OCI-LY1 (cell line): ENCODE data around the gene ZNF776.

Source experiments
- H2AFZ ChIP-seq: fragments of 200-600 bp; sonication (generic), shearing (Covaris generic); 2 replicates; pipeline ENCODE4 v1.6.0; 2014; ENCODE audit warnings: antibody characterized with exemption, mild to moderate bottlenecking, low read length
- H3F3A ChIP-seq: fragments of 200-600 bp; sonication (generic), shearing (Covaris generic); 2 replicates; pipeline ENCODE4 v1.6.0; 2014; ENCODE audit warnings: mild to moderate bottlenecking, antibody characterized with exemption, low read length, moderate library complexity; ENCODE audit not compliant: insufficient read depth
- H3K27ac ChIP-seq: fragments of 200-600 bp; sonication (generic); 2 replicates; pipeline ENCODE4 v1.5.1; 2014; ENCODE audit warnings: low read length, mixed run types, mild to moderate bottlenecking, low read depth; ENCODE audit not compliant: poor library complexity, severe bottlenecking
- H3K27me3 ChIP-seq: fragments of 200-600 bp; sonication (generic); 2 replicates; pipeline ENCODE4 v1.6.0; 2014; ENCODE audit warnings: antibody characterized with exemption, mild to moderate bottlenecking, low read length, moderate library complexity; ENCODE audit not compliant: insufficient read depth
- H3K36me3 ChIP-seq: fragments of 200-600 bp; sonication (generic); 2 replicates; pipeline ENCODE4 v1.6.1; 2014; ENCODE audit warnings: mild to moderate bottlenecking, antibody characterized with exemption, low read length, moderate library complexity, mixed read lengths; ENCODE audit not compliant: insufficient read depth
- H3K4me1 ChIP-seq: fragments of 200-600 bp; sonication (generic); 2 replicates; pipeline ENCODE4 v1.5.1; 2014; ENCODE audit warnings: mild to moderate bottlenecking, low read length, moderate library complexity; ENCODE audit not compliant: insufficient read depth, severe bottlenecking
- H3K4me2 ChIP-seq: fragments of 200-600 bp; sonication (generic), shearing (Covaris generic); 2 replicates; pipeline ENCODE4 v1.6.1; 2014; ENCODE audit warnings: low read length
- H3K4me3 ChIP-seq: fragments of 200-600 bp; sonication (generic); 2 replicates; pipeline ENCODE4 v1.5.1; 2014; ENCODE audit warnings: low read length, low read depth, mild to moderate bottlenecking, mixed read lengths; ENCODE audit not compliant: poor library complexity, severe bottlenecking
- H3K79me2 ChIP-seq: fragments of 200-600 bp; shearing (Covaris generic); 2 replicates; pipeline ENCODE4 v1.6.1; 2016; ENCODE audit warnings: mixed run types, low read length, mixed read lengths; ENCODE audit not compliant: insufficient read depth
- H3K9ac ChIP-seq: fragments of 200-600 bp; sonication (generic), shearing (Covaris generic); 2 replicates; pipeline ENCODE4 v1.6.1; 2014; ENCODE audit warnings: mild to moderate bottlenecking, low read length, mixed read lengths
- H3K9me2 ChIP-seq: fragments of 200-600 bp; sonication (generic), shearing (Covaris generic); 2 replicates; pipeline ENCODE4 v1.6.1; 2014; ENCODE audit warnings: low read depth, mild to moderate bottlenecking, low read length, mixed read lengths
- H3K9me3 ChIP-seq: fragments of 200-600 bp; shearing (Covaris generic); 2 replicates; pipeline ENCODE4 v1.6.1; 2014; ENCODE audit warnings: low read length, mixed read lengths
- H4K20me1 ChIP-seq: fragments of 200-600 bp; sonication (generic), shearing (Covaris generic); 2 replicates; pipeline ENCODE4 v1.6.0; 2016; ENCODE audit warnings: mild to moderate bottlenecking, low read length; ENCODE audit not compliant: insufficient read depth
- EZH2 ChIP-seq: fragments of 200-600 bp; sonication (generic), shearing (Covaris generic); IDR thresholded peaks from 2 replicates; pipeline ENCODE4 v1.8.0; 2017; ENCODE audit warnings: borderline replicate concordance, mixed run types, mild to moderate bottlenecking, antibody characterized with exemption, low read length, moderate library complexity, mixed read lengths
- TF ChIP-seq, protein P1 (sequence below): fragments of 200-600 bp; sonication (generic), shearing (Covaris generic); IDR thresholded peaks from 2 replicates; pipeline ENCODE4 v1.5.1; 2017; ENCODE audit warnings: mild to moderate bottlenecking, antibody characterized with exemption, low read length, moderate library complexity, mixed read lengths

The ZNF776 gene

DNA sequence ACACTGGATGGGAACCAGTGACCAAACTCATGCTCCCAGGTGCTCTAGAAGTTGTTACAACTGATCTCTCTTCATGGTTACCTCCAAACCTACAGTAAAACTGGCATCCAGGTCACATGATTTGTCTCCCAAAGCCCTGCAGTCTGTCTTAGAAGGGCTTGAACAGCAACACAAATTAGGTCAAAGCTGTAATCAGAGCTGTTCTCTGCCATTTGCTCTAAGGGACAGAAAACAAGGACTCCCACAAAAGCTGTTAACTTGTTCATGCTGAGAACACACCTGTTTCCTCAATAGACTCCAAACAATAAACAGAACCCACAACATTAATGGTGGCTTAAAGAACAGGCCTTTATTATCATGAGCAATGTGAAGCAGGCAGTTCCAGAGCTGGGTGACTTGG, 27.2 kb upstream of the ZNF776 start:
- no peaks in the 10 kb centered on the region for H3K4me1 ChIP-seq
- no peaks in the 10 kb centered on the region for H3K27me3 ChIP-seq
- H3K9me3 ChIP-seq = peaks cover 35% of the 10 kb centered on the region
- H3K4me2 ChIP-seq = no peak overlapping the region
- H3K27ac ChIP-seq = no peak overlapping the region
- H3K4me3 ChIP-seq = no peak overlapping the region
- no peaks in the 10 kb centered on the region for H4K20me1 ChIP-seq
- no peaks in the 10 kb centered on the region for H3K79me2 ChIP-seq
- no peak overlapping the region for H3K9ac ChIP-seq
- no peak overlapping the region for H2AFZ ChIP-seq
- H3K9me2 ChIP-seq = no peaks in the 10 kb centered on the region
- TF ChIP-seq, protein P1, sequence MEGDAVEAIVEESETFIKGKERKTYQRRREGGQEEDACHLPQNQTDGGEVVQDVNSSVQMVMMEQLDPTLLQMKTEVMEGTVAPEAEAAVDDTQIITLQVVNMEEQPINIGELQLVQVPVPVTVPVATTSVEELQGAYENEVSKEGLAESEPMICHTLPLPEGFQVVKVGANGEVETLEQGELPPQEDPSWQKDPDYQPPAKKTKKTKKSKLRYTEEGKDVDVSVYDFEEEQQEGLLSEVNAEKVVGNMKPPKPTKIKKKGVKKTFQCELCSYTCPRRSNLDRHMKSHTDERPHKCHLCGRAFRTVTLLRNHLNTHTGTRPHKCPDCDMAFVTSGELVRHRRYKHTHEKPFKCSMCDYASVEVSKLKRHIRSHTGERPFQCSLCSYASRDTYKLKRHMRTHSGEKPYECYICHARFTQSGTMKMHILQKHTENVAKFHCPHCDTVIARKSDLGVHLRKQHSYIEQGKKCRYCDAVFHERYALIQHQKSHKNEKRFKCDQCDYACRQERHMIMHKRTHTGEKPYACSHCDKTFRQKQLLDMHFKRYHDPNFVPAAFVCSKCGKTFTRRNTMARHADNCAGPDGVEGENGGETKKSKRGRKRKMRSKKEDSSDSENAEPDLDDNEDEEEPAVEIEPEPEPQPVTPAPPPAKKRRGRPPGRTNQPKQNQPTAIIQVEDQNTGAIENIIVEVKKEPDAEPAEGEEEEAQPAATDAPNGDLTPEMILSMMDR = no peak
- TF ChIP-seq EZH2 = no peak
- H3K36me3 ChIP-seq = peaks cover 60% of the 10 kb centered on the region
- H3F3A ChIP-seq = no peaks in the 10 kb centered on the region

DNA sequence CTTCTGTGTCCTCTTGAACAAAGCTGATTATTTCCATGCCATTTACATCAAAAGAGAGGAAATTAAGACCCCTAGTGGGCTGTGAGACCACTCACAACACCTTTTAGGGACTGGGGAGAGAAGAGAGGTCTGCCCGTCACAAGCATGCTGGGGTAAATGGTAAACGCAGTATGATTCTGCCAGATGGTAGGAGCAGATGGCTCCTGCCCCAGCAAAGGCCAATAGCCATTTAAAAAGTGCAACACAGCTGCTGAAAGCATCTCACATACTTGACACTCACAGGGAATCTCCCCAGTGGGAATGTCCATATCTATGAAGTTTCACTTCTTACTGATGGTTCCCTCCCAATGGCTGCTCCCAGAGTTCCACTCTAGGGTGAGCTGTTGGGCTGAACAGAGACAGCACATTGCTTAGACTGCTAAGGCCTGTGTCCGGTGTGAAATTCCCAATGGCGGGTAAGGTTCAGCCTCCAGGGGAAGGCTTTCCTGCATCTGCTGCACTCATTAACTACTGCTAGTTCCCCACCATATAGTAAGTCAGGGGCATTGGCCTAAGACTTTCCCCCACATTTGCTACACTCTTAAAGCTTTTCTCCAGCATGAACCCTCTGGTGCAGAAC, 26.6 kb upstream of the ZNF776 start:
- H3K36me3 ChIP-seq = peaks cover 59% of the 10 kb centered on the region
- H3K9me3 ChIP-seq = peaks cover 39% of the 10 kb centered on the region

GRCh38 chr19:57720878-57721277, 25.7 kb upstream of the ZNF776 start:
- TF ChIP-seq EZH2 = no peak
- TF ChIP-seq, protein P1 = no peak
- H3K9me2 ChIP-seq = no peaks in the 10 kb centered on the region
- no peaks in the 10 kb centered on the region for H3F3A ChIP-seq
- H2AFZ ChIP-seq = no peak overlapping the region
- H3K36me3 ChIP-seq = peaks cover 61% of the 10 kb centered on the region
- peaks cover 39% of the 10 kb centered on the region for H3K9me3 ChIP-seq
- H3K4me1 ChIP-seq = no peaks in the 10 kb centered on the region
- H3K4me3 ChIP-seq = no peak overlapping the region
- no peak overlapping the region for H3K9ac ChIP-seq
- no peak overlapping the region for H3K27ac ChIP-seq
- no peaks in the 10 kb centered on the region for H3K79me2 ChIP-seq
- no peaks in the 10 kb centered on the region for H4K20me1 ChIP-seq
- H3K27me3 ChIP-seq = no peaks in the 10 kb centered on the region
- H3K4me2 ChIP-seq = no peak overlapping the region

More for the DNA sequence above, 26.6 kb upstream of the ZNF776 start:
- H2AFZ ChIP-seq = no peak overlapping the region
- TF ChIP-seq EZH2 = no peak
- TF ChIP-seq, protein P1 = no peak
- no peak overlapping the region for H3K4me2 ChIP-seq
- no peaks in the 10 kb centered on the region for H3F3A ChIP-seq
- H3K4me1 ChIP-seq = no peaks in the 10 kb centered on the region
- no peaks in the 10 kb centered on the region for H3K79me2 ChIP-seq
- no peak overlapping the region for H3K4me3 ChIP-seq
- no peaks in the 10 kb centered on the region for H3K9me2 ChIP-seq
- H3K9ac ChIP-seq = no peak overlapping the region
- no peaks in the 10 kb centered on the region for H4K20me1 ChIP-seq
- H3K27ac ChIP-seq = no peak overlapping the region
- H3K27me3 ChIP-seq = no peaks in the 10 kb centered on the region
